Measurements from ENCODE around the gene TBX1.
"Not testable (repeated sequence)": the region's sequence is repeated elsewhere in the genome, so short reads cannot be mapped to it uniquely, and the experiment has no call there.

The TBX1 gene

DNA sequence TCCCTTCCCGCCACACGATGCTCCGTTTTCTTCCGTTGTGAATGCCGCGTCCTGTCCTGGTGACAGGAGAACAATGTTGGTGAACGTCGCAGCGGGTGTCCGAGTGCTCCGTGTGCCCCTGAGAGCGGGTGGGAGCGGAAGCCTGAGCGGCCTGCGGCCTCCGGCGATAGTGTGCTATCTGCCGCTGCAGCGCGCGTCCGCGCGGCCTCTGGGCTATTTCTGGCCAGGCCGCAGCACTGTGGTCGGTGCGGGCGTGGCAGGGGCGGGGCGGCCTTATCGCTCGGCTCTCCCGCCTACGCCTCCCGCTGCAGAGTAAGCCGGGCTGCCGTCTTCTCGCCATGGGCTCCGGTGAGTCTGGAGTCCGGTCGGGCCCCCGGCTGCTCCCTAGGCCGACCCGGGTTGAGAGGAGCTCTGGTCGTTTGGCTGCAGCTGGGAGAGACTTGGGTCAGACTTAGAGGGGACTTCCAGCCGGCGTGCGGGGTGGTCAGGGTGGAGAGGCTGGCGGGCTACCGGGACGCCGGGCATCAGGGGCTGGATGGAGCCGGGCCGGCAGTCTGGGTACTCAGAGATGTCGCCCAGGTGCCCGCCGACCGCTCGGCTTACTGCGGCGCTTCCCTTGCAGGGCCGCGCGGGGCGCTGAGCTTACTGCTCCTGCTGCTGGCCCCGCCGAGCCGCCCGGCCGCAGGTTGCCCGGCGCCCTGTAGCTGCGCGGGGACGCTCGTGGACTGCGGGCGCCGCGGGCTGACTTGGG lies 37.2 kb upstream of the TBX1 start, which contains the start of gene GP1BB:
Gene GP1BB (plus strand): TSS at position 308 of the 751 bp plus-strand sequence. CDS start 31 bp downstream, at position 339.
- no peak for DNase-seq (ENCODE audit: low read depth in 2 of 2)

DNA sequence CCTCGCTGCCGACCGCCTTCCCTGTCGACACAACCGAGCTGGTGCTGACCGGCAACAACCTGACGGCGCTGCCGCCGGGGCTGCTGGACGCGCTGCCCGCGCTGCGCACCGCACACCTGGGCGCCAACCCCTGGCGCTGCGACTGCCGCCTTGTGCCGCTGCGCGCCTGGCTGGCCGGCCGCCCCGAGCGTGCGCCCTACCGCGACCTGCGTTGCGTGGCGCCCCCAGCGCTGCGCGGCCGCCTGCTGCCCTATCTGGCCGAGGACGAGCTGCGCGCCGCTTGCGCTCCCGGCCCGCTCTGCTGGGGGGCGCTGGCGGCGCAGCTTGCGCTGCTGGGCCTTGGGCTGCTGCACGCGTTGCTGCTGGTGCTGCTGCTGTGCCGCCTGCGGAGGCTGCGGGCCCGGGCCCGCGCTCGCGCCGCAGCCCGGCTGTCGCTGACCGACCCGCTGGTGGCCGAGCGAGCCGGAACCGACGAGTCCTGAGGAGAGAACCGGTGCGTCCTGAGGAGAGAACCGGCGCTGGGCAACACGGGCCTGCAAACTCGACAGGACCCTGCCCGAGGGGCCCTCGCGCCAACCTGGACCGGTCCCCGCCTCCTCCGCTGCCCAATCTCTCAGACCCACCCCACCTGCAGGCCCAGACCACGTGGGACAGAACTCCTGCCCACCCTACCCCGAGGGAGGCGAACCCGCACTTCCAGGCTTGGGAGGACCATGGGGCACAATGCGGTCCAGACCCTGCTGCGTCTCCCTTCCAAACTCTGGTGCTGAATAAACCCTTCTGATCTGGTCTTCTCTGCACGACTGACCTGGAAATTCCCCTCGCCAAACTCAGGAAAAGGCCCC lies 36.4 kb upstream of the TBX1 start:
- DNase-seq (ENCODE audit: low read depth in 2 of 2): no peak

DNA sequence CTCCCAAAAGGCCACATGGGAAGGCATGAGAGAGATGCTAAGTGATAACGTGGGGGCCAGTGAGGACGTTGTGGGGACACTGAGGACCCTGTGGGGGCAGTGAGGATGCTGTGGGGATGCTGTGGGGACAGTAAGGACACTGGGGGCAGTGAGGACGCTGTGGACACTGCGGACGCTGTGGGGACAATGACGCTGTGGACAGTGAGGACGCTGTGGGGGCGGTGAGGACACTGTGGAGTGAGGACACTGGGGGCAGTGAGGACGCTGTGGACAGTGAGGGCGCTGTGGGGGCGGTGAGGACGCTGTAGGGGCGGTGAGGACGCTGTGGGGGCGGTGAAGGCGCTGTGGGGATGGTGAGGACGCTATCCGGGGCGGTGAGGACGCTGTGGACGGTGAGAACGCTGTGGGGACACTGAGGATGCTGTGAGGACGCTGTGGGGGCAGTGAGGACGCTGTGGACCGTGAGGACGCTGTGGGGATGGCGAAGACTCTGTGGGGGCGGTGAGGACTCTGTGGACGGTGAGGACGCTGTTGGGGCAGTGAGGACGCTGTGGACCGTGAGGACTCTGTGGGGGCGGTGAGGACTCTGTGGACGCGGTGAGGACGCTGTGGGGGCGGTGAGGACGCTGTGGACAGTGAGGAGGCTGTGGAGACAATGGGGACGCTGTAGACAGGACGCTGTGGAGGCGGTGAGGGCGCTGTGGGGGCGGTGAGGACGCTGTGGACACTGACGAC lies 35.5 kb upstream of the TBX1 start:
- DNase-seq (ENCODE audit: low read depth in 2 of 2): no peak

DNA sequence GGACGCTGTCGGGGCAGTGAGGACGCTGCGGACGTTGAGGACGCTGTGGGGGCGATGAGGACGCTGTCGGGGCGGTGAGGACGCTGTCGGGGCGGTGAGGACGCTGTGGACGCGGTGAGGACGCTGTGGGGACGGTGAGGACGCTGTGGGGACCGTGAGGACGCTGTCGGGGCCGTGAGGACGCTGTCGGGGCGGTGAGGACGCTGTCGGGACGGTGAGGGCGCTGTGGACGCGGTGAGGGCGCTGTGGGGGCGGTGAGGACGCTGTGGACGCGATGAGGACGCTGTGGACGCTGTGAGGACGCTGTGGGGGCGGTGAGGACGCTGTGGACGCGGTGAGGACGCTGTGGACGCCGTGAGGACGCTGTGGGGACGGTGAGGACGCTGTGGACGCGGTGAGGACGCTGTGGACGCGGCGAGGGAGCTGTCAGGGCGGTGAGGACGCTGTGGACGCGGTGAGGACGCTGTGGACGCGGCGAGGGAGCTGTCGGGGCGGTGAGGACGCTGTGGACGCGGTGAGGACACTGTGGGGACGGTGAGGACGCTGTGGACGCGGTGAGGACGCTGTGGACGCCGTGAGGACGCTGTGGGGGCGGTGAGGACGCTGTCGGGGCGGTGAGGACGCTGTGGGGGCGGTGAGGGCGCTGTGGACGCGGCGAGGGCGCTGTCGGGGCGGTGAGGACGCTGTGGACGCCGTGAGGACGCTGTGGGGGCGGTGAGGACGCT lies 34.4 kb upstream of the TBX1 start:
- DNase-seq (ENCODE audit: low read depth in 2 of 2): not testable (repeated sequence)

DNA sequence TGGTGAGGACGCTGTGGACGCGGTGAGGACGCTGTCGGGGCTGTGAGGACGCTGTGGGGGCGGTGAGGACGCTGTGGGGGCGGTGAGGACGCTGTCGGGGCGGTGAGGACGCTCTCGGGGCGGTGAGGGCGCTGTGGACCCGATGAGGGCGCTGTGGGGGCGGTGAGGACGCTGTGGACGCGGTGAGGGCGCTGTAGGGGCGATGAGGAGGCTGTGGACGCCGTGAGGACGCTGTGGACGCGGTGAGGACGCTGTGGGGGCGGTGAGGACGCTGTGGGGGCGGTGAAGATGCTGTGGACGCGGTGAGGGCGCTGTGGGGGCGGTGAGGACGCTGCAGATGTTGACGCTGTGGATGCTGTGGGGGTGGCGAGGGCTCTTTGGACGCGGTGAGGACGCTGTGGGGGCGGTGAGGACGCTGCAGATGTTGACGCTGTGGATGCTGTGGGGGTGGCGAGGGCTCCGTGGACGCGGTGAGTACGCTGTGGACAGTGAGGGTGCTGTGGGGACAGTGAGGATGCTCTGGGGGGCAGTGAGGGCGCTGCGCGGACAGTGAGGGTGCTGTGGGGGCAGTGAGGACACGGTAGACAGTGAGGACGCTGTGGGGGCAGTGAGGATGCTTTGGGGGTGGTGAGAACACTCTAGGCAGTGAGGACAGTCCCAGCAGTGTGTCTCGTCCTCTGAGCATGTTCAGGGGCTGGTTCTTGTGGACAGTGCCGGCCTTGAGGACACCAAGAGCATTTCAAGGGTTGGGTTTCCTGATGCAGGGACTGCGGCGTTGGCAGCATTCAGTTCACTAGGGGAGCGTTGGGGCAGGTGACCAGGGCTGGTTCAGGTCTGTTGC lies 33.0 kb upstream of the TBX1 start:
- no peak for DNase-seq (ENCODE audit: low read depth in 2 of 2)

DNA sequence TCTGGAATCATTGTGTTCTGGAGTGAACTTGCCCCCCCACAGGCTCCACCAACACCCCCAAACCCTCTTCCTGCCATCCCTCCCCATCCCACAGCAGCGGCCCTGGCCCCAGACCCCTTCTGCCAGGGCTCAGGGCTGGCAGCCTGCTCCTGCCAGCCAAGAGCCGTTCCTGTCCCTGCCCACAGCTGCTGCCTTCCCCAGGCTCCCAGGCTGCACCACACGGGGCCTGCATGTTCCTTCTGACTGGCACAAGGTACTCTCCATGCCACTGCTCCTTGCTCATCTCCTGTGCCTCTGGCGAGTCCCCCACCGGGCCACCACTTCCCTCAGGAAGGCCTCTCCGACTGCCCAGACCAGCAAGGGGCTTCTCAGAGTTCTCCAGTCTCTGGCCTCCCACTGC lies 32.3 kb upstream of the TBX1 start:
- no peak for DNase-seq (ENCODE audit: low read depth in 2 of 2)

DNA sequence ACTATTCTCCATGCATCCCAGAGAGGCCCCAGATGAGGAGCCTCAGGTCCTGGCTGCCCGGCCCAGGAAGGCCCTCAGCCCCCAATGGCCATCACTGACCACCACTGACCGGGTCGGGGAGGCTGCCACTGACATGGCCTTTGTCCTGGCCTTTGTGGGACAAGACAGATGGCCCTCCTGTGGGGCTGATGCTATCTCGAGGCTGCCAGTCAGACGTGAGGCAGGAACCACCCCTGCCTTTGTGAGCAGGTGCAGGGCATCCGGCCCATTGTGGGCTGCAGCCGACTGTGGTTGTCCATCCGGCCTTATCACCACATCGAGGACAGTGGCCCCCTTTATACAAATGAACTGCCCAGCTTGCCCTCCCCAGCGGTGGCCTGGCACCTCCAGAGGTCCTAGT lies 31.7 kb upstream of the TBX1 start:
- no peak for DNase-seq (ENCODE audit: low read depth in 2 of 2)

DNA sequence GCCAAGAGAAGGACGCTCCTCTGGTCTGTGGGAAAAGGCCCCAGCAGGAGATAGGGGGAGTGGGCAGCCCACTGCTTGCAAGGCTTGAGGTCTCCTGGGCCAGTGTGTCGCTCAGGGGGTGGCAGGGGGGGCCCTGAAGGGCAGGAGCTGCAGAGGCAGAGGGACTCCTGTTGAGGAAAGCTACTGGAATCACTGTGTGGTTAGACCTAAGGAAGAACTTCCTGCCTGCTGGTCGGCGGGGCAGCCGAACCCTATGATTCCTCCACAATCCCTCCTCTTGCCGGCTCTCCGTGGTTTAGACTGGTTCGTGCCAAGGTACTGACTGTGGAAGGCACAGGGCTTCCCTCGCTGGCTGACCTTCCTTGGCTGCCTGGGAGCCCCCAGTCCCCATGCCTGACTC lies 31.1 kb upstream of the TBX1 start:
- no peak for DNase-seq (ENCODE audit: low read depth in 2 of 2)

DNA sequence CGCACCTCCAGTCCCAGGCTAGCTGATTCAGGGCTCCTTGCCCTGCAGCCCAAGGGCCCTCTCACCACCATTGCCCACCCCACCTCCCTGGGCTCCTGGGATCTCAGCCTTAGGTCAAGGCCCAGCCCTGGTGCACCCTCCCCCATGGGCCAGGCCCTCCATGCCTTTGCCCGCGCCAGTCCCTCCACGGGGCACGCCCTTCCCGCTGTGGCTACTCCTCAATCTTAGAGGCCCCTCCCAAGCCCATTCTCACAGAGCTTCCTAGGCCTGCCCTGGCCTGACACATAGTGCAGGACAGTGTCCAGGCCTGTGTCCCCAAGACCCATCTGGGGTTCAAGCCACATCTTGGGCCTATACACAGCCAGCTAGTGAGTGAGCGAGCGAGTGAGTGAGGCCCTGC lies 30.4 kb upstream of the TBX1 start:
- no peak for DNase-seq (ENCODE audit: low read depth in 2 of 2)

DNA sequence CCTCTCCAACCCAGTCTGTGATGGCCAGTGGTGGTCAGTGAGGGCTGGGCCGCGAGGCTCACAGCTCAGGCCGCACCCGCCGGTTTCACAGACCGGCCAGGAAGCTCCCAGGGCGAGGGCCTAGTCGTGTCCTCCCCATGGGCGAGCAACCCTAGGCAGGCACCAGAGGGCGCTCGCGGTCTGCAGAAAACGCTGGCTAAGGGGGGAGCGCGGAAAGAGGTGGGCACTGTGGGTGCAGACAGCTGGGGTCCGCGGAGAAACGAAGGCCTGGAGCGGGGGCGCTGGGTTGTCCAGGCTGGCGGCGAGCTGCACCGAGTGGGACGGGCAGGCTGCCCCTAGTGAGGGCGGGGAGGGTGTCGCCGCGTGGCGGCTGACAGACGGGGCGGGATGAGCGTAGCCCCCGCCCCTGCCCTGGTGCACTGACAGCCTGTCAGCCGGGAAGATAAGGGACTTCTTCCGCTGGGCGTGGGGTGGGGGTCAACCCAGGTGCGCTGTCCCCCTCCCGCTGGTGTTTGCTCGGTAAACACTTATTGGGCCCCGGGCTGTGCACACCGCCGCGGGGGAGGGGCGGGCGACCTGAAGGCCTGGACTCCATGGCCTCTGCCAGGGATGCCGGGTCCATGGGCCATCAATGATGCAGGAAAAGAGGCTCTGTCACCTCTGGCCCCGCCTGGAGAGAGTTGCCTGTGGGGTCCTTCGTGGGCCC lies 29.8 kb upstream of the TBX1 start:
- DNase-seq (ENCODE audit: low read depth in 2 of 2): peak; percentile 73 to 87

DNA sequence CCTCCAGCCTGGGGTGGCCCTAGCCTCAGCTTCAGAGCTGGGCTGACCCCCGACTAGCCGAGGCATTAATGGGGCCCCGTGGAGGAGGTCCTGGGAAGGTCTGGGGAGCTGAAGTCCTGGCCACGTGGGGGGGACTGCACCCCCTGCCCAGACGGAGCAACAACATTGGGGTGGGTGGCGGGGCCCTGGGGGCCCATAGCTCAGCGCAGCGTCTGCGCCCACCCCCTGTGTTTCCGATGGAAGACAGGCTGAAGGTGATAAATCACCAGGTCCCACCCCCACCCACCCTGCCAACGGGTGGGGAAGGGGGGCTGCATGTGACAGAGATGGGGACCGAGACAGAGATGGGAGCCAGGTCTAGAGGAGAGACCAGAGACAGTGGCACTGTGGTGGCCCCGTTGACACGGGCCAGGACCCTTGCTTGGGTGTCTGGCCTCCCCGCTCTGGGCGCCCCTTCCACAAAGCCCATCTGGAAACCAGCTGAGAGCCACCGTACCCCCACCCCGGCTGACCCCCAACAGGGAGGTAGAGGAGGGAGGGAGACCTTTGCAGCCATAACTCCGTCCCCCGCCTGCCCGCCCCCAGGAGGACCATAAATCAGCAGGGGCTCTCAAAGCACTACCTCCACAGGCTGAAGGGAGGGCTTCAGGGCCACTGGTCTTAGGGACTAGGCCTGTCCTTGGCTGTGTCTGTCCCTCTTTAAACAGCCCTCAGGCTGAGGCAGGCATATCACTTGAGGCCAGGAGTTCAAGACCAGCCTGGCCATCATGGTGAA lies 29.0 kb upstream of the TBX1 start:
- DNase-seq (ENCODE audit: low read depth in 2 of 2): no peak

DNA sequence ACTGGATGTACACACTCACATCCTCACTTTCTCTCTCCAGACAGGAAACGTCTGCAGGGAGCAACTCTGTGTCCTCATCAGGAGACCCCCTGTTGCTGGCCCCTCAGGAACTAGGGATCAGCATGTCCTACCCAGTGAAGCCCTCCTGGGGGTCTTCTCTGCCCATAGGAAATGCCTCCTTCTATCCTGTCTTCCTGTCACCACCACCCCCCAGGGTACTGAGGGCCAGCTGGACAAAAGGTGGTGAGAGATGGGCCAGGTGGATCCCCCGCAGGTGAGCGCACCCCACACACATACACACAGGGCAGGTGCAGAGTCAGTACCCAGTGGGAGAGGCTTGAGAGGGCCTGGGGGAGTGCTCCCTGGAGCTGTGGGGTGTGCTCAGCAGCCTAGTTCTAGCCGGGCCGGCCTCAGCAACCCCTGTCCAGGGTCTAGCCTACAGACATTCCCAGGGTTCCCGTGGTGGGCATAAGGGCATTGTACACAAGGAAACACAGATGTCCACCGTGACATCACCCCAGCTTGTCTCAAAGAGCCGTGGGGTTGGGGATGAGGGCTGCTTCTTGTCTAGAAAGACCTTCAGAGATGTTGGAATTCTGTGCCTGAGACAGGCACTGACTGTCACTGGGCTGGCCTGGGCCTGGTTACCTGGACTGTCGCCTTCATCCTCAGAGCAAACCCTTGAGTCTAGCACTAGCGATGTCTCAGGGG lies 28.0 kb upstream of the TBX1 start:
- no peak for DNase-seq (ENCODE audit: low read depth in 2 of 2)

DNA sequence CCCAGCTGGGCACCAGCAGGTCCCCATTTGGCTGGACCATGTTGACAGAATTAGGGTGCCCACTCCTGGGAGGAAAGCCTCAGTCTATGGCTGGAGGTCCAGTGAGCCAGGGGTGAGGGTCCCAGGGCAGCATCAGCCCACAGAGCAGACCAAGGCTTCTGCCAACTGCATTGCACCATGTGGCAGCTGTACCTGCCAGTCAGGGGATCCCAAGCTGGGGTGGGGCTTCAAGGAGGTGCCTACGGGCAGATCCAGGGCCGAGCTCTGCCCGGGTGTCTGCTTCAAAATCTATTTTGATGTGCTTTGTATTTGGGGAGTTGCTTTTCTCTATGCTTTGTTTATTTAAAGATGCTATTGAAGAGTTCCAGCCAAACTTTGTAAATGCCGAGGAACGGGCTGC lies 26.8 kb upstream of the TBX1 start:
- no peak for DNase-seq (ENCODE audit: low read depth in 2 of 2)

DNA sequence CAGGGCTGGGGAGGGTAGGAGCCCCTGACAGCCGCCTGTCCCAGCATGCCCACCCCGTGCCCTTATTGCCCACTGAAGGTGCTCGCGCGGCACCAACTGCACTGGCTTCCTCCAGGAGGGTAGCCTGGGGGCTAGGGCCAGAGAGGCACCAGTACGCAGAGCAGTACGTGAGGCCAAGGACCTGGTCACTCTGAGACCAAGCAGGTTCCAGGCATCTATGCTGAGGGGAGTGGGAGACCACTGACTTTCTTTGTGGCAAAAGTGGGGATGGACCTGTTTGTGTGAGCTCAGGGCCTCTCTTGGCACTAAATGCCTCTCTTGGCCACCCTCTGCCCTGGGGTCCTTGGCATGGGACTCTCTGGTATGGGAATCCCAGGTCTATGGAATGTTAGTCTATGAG lies 26.4 kb upstream of the TBX1 start:
- no peak for DNase-seq (ENCODE audit: low read depth in 2 of 2)

DNA sequence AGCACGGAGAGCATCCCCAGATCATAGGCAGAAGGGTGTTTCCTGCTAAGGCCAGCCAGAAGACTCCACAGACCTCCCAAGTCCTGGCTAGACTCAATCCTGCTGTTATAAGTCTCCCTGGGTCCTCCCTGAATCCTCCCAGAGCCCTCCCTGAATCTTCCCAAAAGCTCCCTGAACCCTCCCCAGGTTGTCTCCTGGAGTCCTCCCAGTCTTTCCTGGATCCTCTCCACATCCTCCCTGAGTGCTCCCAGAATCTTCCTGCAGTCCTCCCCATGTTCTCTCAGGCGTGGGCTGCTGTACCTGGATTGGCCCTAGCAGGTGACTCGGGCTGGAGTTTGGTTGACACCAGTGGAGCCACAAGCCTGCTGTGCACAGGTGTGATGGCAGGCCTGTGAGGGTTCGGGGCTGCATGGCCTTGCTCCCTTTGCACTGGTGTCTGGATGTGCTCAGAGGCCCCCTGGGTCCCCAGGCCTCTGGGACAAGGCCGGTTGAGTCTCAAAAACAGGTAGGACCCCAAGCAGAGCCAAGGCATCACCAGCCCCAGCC lies 25.7 kb upstream of the TBX1 start:
- no peak for DNase-seq (ENCODE audit: low read depth in 2 of 2)

DNA sequence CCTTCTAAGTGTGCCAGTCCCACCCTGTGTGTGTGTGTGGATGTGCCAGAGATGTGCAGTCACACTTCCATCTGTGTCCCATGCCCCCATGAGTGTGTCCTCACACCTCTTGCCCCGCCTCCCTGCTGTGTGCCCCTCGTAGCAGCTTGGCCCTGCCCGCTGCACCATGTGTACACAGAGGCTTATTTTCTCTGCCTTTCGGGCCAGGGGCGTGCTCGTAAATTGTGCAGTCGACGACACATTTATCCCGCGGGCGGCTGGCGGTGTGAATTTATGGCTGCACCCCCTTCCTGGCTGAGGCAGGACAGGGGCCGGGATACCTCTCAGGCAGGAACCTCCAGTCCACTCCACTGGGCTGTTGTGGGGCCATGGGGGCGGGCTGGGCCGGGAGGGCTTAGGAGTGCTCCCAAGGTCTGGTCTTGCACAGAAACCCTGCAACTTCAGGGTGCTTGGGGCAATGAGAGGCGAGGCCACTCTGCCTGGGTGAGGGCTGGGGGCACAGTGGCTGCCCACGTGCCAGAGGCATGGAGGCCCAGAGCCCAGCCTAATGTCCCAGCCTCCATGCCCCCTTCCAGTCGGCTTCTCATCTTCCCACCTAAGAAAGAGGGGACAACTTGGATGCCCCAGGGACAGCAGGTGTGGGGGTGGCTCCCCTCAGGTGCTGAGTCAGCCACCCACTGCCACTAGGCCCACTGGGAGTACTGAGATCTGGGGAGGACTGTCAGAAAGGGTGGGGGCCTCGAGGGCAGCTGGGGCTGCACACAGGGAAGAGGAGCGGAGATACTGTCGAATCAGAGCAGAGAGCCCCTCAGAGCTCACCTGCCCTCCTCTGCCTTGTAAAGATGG lies 24.7 kb upstream of the TBX1 start:
- DNase-seq (ENCODE audit: low read depth in 2 of 2): no peak

DNA sequence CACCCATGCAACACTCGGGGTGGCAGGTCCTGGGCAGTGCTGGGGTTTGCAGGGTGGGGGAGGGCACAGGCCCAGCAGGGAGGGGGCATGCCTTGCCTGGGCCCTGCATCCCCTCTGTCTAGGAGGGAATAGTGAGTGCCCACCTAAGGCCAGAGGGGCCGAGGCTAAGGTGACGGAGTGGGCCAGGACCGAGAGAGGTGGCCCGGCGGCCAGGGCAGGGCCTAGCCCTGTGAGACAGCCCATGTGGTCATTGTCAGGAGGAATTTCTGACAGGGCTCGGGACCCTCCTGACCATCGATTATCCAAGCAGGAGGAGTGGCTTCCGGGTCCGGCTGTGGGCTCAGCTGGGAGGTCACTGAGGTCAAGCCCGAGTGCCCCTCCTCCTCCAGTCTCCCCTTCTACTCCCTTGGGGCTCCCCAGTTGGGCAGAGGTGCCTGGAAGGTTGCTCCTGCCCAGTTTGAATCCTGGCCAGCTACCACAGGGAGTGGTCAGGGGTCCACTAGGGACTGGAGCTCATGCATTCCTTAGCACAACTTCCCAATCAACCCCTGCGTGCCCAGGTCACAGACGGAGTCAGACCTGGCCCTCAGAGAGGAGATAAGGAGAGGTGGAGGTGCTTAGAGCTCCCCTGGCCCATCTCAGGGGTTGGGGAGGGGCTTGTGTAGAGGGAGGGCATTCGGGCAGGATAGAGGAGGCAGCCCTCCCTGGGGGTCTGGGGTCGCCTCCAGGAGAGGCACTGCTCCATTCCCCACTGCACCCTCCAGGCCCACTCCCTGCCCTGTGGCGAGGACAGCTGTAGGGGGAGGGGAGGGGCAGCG lies 22.5 kb upstream of the TBX1 start:
- no peak for DNase-seq (ENCODE audit: low read depth in 2 of 2)
